GM19328 (cell line): ENCODE measurements around the gene PRR15L.
"Not testable (repeated sequence)": the region's sequence is repeated elsewhere in the genome, so short reads cannot be mapped to it uniquely, and the experiment has no call there.

Experiments
- ATAC-seq: cut with Tn5 transposase; IDR thresholded peaks from one replicate; pipeline ENCODE4 v1.9.1; 2021; ENCODE audit warnings: mild to moderate bottlenecking, moderate library complexity; ENCODE audit not compliant: unreplicated experiment

PRR15L gene, protein sequence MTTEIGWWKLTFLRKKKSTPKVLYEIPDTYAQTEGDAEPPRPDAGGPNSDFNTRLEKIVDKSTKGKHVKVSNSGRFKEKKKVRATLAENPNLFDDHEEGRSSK

DNA sequence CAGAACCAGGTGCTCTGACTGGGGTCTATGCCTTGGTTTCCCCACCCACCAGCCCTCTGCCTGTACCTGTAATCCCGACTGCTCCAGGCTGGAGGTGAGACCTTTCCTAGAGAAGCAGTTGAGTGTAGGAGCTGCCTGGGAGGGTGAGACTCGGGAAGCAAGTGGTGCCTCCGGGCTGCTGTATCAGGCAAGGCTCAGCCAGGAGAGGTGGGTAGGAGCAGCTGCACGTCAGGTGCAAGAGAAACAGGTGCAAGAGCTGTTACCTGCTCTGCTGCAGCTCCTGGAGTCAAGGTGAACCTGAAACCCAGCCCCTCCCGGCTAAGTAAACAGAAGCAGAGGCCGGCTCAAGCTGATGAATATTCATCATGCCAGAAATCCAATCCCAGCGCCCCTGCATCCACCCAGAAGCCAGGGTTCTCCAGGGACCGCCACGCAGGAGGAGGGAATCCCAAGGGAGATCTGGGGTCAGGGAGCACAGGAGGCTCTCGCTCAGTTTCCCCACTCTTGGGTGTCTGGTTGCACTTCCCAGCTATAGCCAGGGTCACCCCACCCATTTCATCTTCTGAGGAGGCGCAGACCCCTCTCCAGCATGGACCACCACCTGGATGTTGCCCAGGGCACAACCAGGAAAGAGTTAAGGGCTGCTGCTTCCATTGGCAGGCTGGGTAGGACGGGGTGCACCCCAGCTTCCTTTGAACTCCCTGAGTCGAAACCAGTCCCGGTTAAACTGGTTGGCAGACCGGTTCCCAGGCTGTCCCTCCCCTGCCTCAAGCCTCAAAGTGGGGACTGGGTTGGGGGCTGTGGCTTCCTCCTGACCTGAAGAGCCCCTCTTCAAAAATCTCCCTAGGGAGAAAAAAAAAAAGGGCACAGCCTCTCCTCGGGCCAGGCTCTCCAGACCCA, at the start of gene PRR15L:
PRR15L (minus strand) TSS at position 293 of the 900 bp plus-strand sequence. CDS start 4,649 bp downstream, outside the sequence.
- no peak for ATAC-seq

DNA sequence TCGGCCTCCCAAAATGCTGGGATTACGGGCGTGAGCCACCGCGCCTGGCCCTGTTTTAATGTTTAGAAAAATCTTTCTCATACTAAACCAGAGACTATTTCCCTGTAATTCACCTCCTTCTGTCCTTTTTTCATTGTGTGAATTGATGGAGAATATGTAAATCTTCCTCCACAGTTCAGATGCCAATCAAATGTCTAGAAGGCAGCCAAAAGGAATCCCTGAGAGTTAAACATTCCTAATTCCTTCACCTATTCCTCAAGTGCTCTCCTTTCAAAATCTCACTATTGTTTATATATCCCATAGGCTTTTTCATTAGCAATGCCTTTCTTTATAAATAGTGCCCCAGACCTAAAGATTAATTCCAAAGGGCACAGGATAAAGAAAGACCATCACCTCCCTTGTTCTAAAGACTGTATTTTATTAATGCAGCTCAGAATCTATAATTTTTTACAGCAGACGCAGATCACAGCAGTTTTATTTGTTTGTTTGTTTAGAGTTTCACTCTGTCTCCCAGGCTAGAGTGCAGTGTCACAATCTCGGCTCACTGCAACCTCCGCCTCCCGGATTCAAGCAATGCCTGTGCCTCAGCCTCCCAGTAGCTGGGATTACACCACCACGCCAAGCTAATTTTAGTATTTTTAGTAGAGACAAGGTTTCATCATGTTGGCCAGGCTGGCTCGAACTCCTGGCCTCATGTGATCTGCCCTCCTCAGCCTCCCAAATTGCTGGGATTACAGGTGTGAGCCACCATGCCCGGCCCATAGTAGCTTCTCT, 49.4 kb upstream of the PRR15L start:
- ATAC-seq, result no peak

DNA sequence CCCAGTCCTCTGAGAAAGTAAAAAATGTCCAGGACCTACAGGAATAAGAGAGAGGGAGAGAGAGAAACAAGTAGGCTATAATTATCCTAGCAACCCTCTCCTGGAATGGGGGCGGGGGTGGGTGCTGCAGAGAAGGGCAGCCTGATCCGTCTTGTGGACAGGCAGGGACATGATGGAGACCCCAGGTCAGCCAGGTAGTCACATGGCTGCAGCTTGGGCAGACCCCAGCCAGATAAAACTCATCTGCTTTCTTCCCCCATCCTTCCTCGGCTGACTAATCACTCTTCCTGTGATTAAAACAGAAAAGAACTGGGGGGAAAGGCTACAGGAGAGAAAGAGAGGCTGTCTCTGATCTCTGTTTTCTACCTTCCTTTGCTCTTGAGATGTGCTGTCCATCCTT, 47.3 kb upstream of the PRR15L start:
- no peak for ATAC-seq

DNA sequence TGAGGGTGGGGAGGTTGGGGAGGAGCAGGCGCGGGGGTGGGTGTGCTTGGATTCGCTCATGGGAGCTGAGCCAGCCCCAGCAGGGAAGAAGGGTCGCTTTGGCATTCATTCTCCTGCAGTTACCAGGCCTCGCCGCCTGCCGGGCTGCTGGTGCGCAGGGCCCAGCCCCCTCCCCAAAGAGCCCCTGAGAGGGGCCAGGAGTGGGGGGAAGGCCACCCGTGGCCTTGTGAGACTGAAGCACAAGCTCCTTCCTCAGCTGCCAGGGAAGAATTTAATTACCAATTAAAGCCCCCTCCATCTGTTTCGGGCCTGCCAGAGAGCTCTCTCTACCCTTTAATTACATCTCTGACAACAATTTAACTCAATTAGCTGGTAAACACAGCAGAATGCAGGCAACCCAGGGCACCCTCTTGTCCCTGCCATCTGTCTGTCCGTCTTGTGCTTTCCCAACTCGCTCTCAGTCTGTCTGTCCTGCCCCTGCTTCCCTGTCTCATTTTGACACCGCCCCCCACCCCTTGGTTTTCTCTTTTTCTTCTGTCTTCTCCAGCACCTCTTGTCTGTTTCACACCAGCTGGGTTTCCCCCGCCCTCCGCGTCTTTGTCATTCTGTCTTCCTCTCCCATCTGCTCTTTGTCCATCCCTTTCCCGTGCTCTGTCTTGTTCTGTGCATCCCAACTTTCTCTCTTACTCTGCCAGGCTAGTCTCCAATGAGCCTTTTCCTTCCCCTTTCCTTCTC, 45.9 kb upstream of the PRR15L start:
- ATAC-seq, result no peak

DNA sequence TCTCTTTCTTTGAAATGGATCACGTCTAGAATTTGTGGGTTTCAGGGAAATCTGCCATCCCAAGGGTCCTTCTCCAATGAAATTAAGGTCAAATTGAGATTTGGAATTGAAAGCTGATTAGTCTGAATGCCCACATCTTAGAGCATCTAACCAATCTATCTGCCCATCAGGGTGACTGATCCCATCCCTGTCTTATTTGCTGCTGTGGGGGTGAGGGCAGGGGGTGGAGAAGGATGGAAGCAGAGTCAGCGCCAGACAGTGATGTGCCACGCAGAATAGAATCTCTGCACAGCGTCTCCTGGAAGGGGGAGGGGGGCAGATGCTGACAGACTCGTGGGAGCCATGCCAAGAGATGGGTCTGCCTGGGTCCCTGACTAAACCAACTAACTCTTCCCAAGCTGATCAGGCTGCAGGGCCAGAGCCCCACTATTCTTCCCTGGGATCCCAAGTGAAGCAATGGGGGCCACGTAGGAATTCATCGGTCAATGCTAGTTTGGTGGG, 45.3 kb upstream of the PRR15L start:
- no peak for ATAC-seq

DNA sequence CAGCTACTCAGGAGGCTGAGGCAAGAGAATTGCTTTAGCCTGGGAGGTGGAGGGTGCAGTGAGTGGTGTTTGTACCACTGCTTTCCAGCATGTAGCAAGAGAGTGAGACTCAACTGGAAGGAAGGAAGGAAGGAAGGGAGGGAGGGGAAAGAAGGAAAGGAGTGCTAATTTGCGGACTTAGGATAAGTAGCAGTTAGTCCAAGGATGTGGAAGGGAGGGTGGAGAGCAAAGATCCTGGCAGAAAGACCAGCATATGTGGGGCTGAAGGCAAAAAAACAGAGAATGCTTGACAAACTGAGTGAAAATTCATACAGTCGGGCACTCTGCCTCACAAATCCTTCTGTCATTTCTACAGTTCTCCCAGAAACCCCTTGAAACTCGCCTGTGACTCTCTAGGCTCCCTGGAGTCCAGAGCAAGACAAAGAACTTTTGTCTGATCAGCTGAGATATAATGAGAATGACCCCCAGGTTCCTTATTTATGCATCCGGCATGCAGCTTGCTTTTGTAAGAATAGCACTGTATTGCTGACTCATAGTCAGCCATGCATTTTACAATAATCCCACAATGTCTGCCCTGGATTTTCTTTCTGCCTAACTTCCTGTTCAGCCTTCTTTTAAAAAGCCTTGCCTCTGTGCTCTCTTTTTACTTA, 44.7 kb upstream of the PRR15L start:
- ATAC-seq, result no peak

- not testable (repeated sequence) for ATAC-seq
These were observed 44.0 kb upstream of the PRR15L start for GRCh38 chr17:48001657-48002056.

- ATAC-seq, result no peak
These were observed 43.5 kb upstream of the PRR15L start for GRCh38 chr17:48001197-48001596.

GRCh38 chr17:47999582-47999981, 41.9 kb upstream of the PRR15L start:
- no peak for ATAC-seq

DNA sequence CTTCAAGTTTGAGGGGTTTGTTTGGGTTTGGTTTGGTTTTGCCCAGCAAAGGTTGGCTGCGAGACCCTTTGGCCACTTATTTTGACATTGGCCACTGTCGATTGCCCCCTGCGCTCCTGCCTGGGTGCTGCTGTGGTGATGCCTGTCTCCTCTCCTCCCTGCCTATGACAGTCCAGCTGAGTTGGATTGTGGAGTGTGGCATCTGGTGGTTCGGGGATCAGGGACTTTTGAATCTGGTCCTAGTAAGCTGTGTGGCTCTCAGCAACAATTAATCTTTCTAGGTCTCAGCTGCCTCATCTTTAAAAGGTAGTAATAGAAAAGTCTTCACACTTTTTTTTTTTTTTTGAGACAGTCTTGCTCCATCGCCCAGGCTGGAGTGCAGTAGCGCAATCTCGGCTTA, 40.4 kb upstream of the PRR15L start:
- no peak for ATAC-seq

GRCh38 chr17:47997586-47997985, 39.9 kb upstream of the PRR15L start:
- no peak for ATAC-seq

GRCh38 chr17:47996201-47996600, 38.5 kb upstream of the PRR15L start:
- no peak for ATAC-seq

GRCh38 chr17:47995241-47995935, 37.7 kb upstream of the PRR15L start:
- no peak for ATAC-seq

DNA sequence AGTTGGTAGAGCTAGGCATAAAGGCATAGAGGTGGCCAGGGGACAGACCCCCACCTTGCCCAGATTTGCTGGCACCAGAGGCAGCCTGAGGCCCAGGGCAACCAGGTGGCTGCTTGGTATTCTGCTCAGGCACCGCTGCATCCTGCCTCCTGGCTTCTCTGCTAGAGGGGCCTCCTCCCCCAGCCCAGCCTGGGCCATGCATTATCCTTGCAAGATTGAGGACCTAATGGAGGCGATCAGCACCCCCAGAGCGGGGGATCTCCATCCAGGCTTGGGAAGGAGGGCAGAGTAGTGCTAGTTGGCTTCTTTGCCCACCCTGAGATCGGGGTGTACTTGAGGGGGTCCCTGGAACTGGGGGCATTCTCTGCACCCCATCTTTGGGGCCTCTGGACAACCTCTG, 37.0 kb upstream of the PRR15L start:
- no peak for ATAC-seq

GRCh38 chr17:47993964-47994363, 36.3 kb upstream of the PRR15L start:
- ATAC-seq, result no peak

DNA sequence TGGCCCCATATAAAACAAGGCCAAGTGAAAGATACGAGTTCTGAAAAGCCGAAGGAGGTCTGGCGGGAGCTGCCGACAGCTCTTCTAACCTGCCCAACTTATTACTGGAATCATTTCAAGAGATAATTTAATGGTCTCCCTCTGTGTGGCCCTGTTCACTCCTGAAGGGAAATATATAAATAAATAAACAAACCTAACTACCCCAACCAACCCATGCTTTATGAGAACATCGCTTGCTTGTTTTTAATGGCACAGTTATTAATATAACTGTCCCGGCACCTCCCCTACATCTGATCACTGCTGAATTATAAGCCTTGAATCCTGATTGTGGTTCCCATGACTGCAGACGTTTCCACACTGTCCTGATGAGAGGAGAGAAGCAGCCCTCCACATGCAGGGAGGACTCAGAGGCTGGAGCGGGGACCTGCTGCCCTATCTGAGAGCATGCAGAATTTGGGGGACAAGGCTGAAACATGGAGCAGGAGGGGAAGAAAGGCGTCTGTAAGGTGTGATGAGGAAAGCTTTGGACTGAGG, 35.4 kb upstream of the PRR15L start:
- ATAC-seq, result no peak

GRCh38 chr17:47992216-47992615, 34.5 kb upstream of the PRR15L start:
- no peak for ATAC-seq

GRCh38 chr17:47990962-47991731, 33.5 kb upstream of the PRR15L start:
- no peak for ATAC-seq

- no peak for ATAC-seq
These were observed 32.0 kb upstream of the PRR15L start for GRCh38 chr17:47989700-47990099.
